GM21737 (cell line): ENCODE results near the gene XRCC3.
"Not testable (repeated sequence)": the region's sequence is repeated elsewhere in the genome, so short reads cannot be mapped to it uniquely, and the experiment has no call there.

Experiments
- ATAC-seq: cut with Tn5 transposase; IDR thresholded peaks from one replicate; pipeline ENCODE4 v1.9.1; 2021; ENCODE audit warnings: mild to moderate bottlenecking, moderate library complexity; ENCODE audit not compliant: unreplicated experiment

Gene XRCC3

GRCh38 chr14:103675957-103676356 is 39.3 kb downstream of the XRCC3 start:
- ATAC-seq: no peak

- ATAC-seq: no peak
Measured at GRCh38 chr14:103671911-103672310, 43.3 kb downstream of the XRCC3 start.

- ATAC-seq: no peak
Measured at GRCh38 chr14:103669370-103669769, 45.9 kb downstream of the XRCC3 start.

GRCh38 chr14:103668117-103668516 is 47.1 kb downstream of the XRCC3 start:
- no peak for ATAC-seq

GRCh38 chr14:103667671-103668070 is 47.6 kb downstream of the XRCC3 start:
- ATAC-seq: no peak

GRCh38 chr14:103663506-103663905 is 51.7 kb downstream of the XRCC3 start:
- ATAC-seq: no peak

- ATAC-seq: no peak
Measured at GRCh38 chr14:103662591-103662990, 52.7 kb downstream of the XRCC3 start.

- no peak for ATAC-seq
Measured at GRCh38 chr14:103662029-103662428, 53.2 kb downstream of the XRCC3 start.

- ATAC-seq: no peak
Measured at GRCh38 chr14:103659631-103660030, 55.6 kb downstream of the XRCC3 start.

- ATAC-seq: no peak
Measured at GRCh38 chr14:103657471-103657870, 57.8 kb downstream of the XRCC3 start.

GRCh38 chr14:103656756-103657133 is 58.5 kb downstream of the XRCC3 start:
- ATAC-seq: no peak

GRCh38 chr14:103656031-103656755 is 59.1 kb downstream of the XRCC3 start:
- ATAC-seq: no peak

GRCh38 chr14:103654619-103655018 is 60.6 kb downstream of the XRCC3 start:
- ATAC-seq: no peak

- no peak for ATAC-seq
Measured at GRCh38 chr14:103653805-103654204, 61.4 kb downstream of the XRCC3 start.

GRCh38 chr14:103653336-103653735 is 61.9 kb downstream of the XRCC3 start:
- not testable (repeated sequence) for ATAC-seq

GRCh38 chr14:103652806-103653205 is 62.4 kb downstream of the XRCC3 start:
- no peak for ATAC-seq

- ATAC-seq: no peak
Measured at GRCh38 chr14:103651585-103651984, 63.7 kb downstream of the XRCC3 start.

GRCh38 chr14:103650213-103650612 is 65.0 kb downstream of the XRCC3 start:
- ATAC-seq: no peak

- ATAC-seq: no peak
Measured at GRCh38 chr14:103649001-103649400, 66.2 kb downstream of the XRCC3 start.
